Measurements from ENCODE around the gene BGN.

The BGN gene

GRCh38 chrX:153494541-153495361, at the start of gene BGN:
TSS of gene BGN (plus strand) at chrX:153494980. CDS start at chrX:153504632, 9,652 bp downstream.
- Mint-ChIP-seq H3K9me3 (peaks cover 6% of the 10 kb centered on the region), H3K27ac (peak within 1 kb of the TSS; percentile 82 to 93 (median 86)), H3K4me3 (peak within 1 kb of the TSS; percentile 80 to 86 (median 86)), H3K4me1 (peaks cover 10% of the 10 kb centered on the region), H3K27me3 (ENCODE audit: low read depth) (no peaks in the 10 kb centered on the region), H3K36me3 (ENCODE audit: low read depth) (no peaks in the 10 kb centered on the region)
- TF ChIP-seq CTCF (IDR thresholded peaks at IDR 0.05; ENCODE audit: unreplicated experiment in 3 of 3), result peak; percentile 40 to 53 (median 45)

GRCh38 chrX:153445106-153445855, 49.5 kb upstream of the BGN start:
- H3K9me3 Mint-ChIP-seq, result peaks cover 7% of the 10 kb centered on the region
- TF ChIP-seq CTCF (IDR thresholded peaks at IDR 0.05; ENCODE audit: unreplicated experiment in 3 of 3), result no peak
- H3K36me3 Mint-ChIP-seq (ENCODE audit: low read depth), result no peaks in the 10 kb centered on the region
- no peaks in the 10 kb centered on the region for H3K27me3 Mint-ChIP-seq (ENCODE audit: low read depth)
- H3K4me3 Mint-ChIP-seq, result no peak overlapping the region
- no peak overlapping the region for H3K27ac Mint-ChIP-seq
- peaks cover 5% of the 10 kb centered on the region for H3K4me1 Mint-ChIP-seq

GRCh38 chrX:153445856-153446635, 48.7 kb upstream of the BGN start, which contains the start of gene TREX2:
TSS of gene TREX2 (minus strand) at chrX:153446056. CDS start at chrX:153445430, 626 bp downstream.
- no peak within 1 kb of the TSS for H3K27ac Mint-ChIP-seq
- H3K9me3 Mint-ChIP-seq, result peaks cover 6% of the 10 kb centered on the region
- H3K4me1 Mint-ChIP-seq, result peaks cover 5% of the 10 kb centered on the region
- no peaks in the 10 kb centered on the region for H3K36me3 Mint-ChIP-seq (ENCODE audit: low read depth)
- H3K4me3 Mint-ChIP-seq, result no peak within 1 kb of the TSS
- no peaks in the 10 kb centered on the region for H3K27me3 Mint-ChIP-seq (ENCODE audit: low read depth)
- no peak for TF ChIP-seq CTCF (IDR thresholded peaks at IDR 0.05; ENCODE audit: unreplicated experiment in 3 of 3)

- H3K4me3 Mint-ChIP-seq, result no peak overlapping the region
- H3K27ac Mint-ChIP-seq, result no peak overlapping the region
- no peak for TF ChIP-seq CTCF (IDR thresholded peaks at IDR 0.05; ENCODE audit: unreplicated experiment in 3 of 3)
- H3K9me3 Mint-ChIP-seq, result peaks cover 7% of the 10 kb centered on the region
- peaks cover 5% of the 10 kb centered on the region for H3K4me1 Mint-ChIP-seq
- H3K36me3 Mint-ChIP-seq (ENCODE audit: low read depth), result no peaks in the 10 kb centered on the region
- H3K27me3 Mint-ChIP-seq (ENCODE audit: low read depth), result no peaks in the 10 kb centered on the region
These were observed 48.2 kb upstream of the BGN start for GRCh38 chrX:153446636-153446936.

- peaks cover 5% of the 10 kb centered on the region for H3K4me1 Mint-ChIP-seq
- peaks cover 7% of the 10 kb centered on the region for H3K9me3 Mint-ChIP-seq
- H3K36me3 Mint-ChIP-seq (ENCODE audit: low read depth), result no peaks in the 10 kb centered on the region
- TF ChIP-seq CTCF (IDR thresholded peaks at IDR 0.05; ENCODE audit: unreplicated experiment in 3 of 3), result no peak
- H3K27me3 Mint-ChIP-seq (ENCODE audit: low read depth), result no peaks in the 10 kb centered on the region
- no peak overlapping the region for H3K27ac Mint-ChIP-seq
- H3K4me3 Mint-ChIP-seq, result no peak overlapping the region
These were observed 47.7 kb upstream of the BGN start for GRCh38 chrX:153446950-153447580.

Measured in nephron (organoid).